OCI-LY1 (cell line): ENCODE data around the gene NACC1.

Experiments
- H2AFZ ChIP-seq: fragments of 200-600 bp; sonication (generic), shearing (Covaris generic); 2 replicates; pipeline ENCODE4 v1.6.0; 2014; ENCODE audit warnings: antibody characterized with exemption, mild to moderate bottlenecking, low read length
- H3F3A ChIP-seq: fragments of 200-600 bp; sonication (generic), shearing (Covaris generic); 2 replicates; pipeline ENCODE4 v1.6.0; 2014; ENCODE audit warnings: mild to moderate bottlenecking, antibody characterized with exemption, low read length, moderate library complexity; ENCODE audit not compliant: insufficient read depth
- H3K27ac ChIP-seq: fragments of 200-600 bp; sonication (generic); 2 replicates; pipeline ENCODE4 v1.5.1; 2014; ENCODE audit warnings: low read length, mixed run types, mild to moderate bottlenecking, low read depth; ENCODE audit not compliant: poor library complexity, severe bottlenecking
- H3K27me3 ChIP-seq: fragments of 200-600 bp; sonication (generic); 2 replicates; pipeline ENCODE4 v1.6.0; 2014; ENCODE audit warnings: antibody characterized with exemption, mild to moderate bottlenecking, low read length, moderate library complexity; ENCODE audit not compliant: insufficient read depth
- H3K36me3 ChIP-seq: fragments of 200-600 bp; sonication (generic); 2 replicates; pipeline ENCODE4 v1.6.1; 2014; ENCODE audit warnings: mild to moderate bottlenecking, antibody characterized with exemption, low read length, moderate library complexity, mixed read lengths; ENCODE audit not compliant: insufficient read depth
- H3K4me1 ChIP-seq: fragments of 200-600 bp; sonication (generic); 2 replicates; pipeline ENCODE4 v1.5.1; 2014; ENCODE audit warnings: mild to moderate bottlenecking, low read length, moderate library complexity; ENCODE audit not compliant: insufficient read depth, severe bottlenecking
- H3K4me2 ChIP-seq: fragments of 200-600 bp; sonication (generic), shearing (Covaris generic); 2 replicates; pipeline ENCODE4 v1.6.1; 2014; ENCODE audit warnings: low read length
- H3K4me3 ChIP-seq: fragments of 200-600 bp; sonication (generic); 2 replicates; pipeline ENCODE4 v1.5.1; 2014; ENCODE audit warnings: low read length, low read depth, mild to moderate bottlenecking, mixed read lengths; ENCODE audit not compliant: poor library complexity, severe bottlenecking
- H3K79me2 ChIP-seq: fragments of 200-600 bp; shearing (Covaris generic); 2 replicates; pipeline ENCODE4 v1.6.1; 2016; ENCODE audit warnings: mixed run types, low read length, mixed read lengths; ENCODE audit not compliant: insufficient read depth
- H3K9ac ChIP-seq: fragments of 200-600 bp; sonication (generic), shearing (Covaris generic); 2 replicates; pipeline ENCODE4 v1.6.1; 2014; ENCODE audit warnings: mild to moderate bottlenecking, low read length, mixed read lengths
- H3K9me2 ChIP-seq: fragments of 200-600 bp; sonication (generic), shearing (Covaris generic); 2 replicates; pipeline ENCODE4 v1.6.1; 2014; ENCODE audit warnings: low read depth, mild to moderate bottlenecking, low read length, mixed read lengths
- H3K9me3 ChIP-seq: fragments of 200-600 bp; shearing (Covaris generic); 2 replicates; pipeline ENCODE4 v1.6.1; 2014; ENCODE audit warnings: low read length, mixed read lengths
- H4K20me1 ChIP-seq: fragments of 200-600 bp; sonication (generic), shearing (Covaris generic); 2 replicates; pipeline ENCODE4 v1.6.0; 2016; ENCODE audit warnings: mild to moderate bottlenecking, low read length; ENCODE audit not compliant: insufficient read depth
- CTCF ChIP-seq: fragments of 200-600 bp; sonication (generic), shearing (Covaris generic); IDR thresholded peaks from 2 replicates; pipeline ENCODE4 v1.5.1; 2017; ENCODE audit warnings: mild to moderate bottlenecking, antibody characterized with exemption, low read length, moderate library complexity, mixed read lengths
- EZH2 ChIP-seq: fragments of 200-600 bp; sonication (generic), shearing (Covaris generic); IDR thresholded peaks from 2 replicates; pipeline ENCODE4 v1.8.0; 2017; ENCODE audit warnings: borderline replicate concordance, mixed run types, mild to moderate bottlenecking, antibody characterized with exemption, low read length, moderate library complexity, mixed read lengths

Gene NACC1

GRCh38 chr19:13159713-13160112 lies 41.6 kb downstream of the NACC1 start:
- H3K9ac ChIP-seq, result no peak overlapping the region
- H3F3A ChIP-seq, result peaks cover 5% of the 10 kb centered on the region
- H3K27ac ChIP-seq, result no peak overlapping the region
- H3K79me2 ChIP-seq, result no peaks in the 10 kb centered on the region
- H3K9me2 ChIP-seq, result no peaks in the 10 kb centered on the region
- no peak overlapping the region for H3K4me2 ChIP-seq
- no peak overlapping the region for H2AFZ ChIP-seq
- H3K4me3 ChIP-seq, result no peak overlapping the region
- H3K4me1 ChIP-seq, result peaks cover 46% of the 10 kb centered on the region
- no peaks in the 10 kb centered on the region for H3K36me3 ChIP-seq
- H3K27me3 ChIP-seq, result no peaks in the 10 kb centered on the region; the same call in 1 of the 2 replicates
- TF ChIP-seq CTCF, result no peak
- TF ChIP-seq EZH2, result no peak
- no peaks in the 10 kb centered on the region for H3K9me3 ChIP-seq
- no peaks in the 10 kb centered on the region for H4K20me1 ChIP-seq

- Histone ChIP-seq H2AFZ (no peak overlapping the region), H3F3A (peaks cover 5% of the 10 kb centered on the region), H3K4me3 (no peak overlapping the region), H3K9ac (no peak overlapping the region), H3K4me1 (peaks cover 38% of the 10 kb centered on the region), H3K9me2 (no peaks in the 10 kb centered on the region), H3K79me2 (no peaks in the 10 kb centered on the region), H4K20me1 (no peaks in the 10 kb centered on the region), H3K9me3 (no peaks in the 10 kb centered on the region), H3K36me3 (no peaks in the 10 kb centered on the region), H3K4me2 (no peak overlapping the region), H3K27me3 (no peaks in the 10 kb centered on the region; the same call in 1 of the 2 replicates), H3K27ac (no peak overlapping the region)
- TF ChIP-seq CTCF, result no peak
- TF ChIP-seq EZH2, result no peak
These were observed 42.5 kb downstream of the NACC1 start for GRCh38 chr19:13160557-13160956.

- Histone ChIP-seq H3K36me3 (no peaks in the 10 kb centered on the region), H3K79me2 (no peaks in the 10 kb centered on the region), H3F3A (no peaks in the 10 kb centered on the region), H3K27me3 (no peaks in the 10 kb centered on the region), H3K27ac (peak overlapping the region; percentile 63), H3K9me2 (no peaks in the 10 kb centered on the region), H3K9me3 (no peaks in the 10 kb centered on the region), H3K9ac (peak overlapping the region; percentile 62), H3K4me2 (peak overlapping the region; percentile 87), H2AFZ (no peak overlapping the region), H3K4me3 (peak overlapping the region; percentile 61), H4K20me1 (no peaks in the 10 kb centered on the region), H3K4me1 (peaks cover 43% of the 10 kb centered on the region)
- TF ChIP-seq EZH2 (no peak), CTCF (no peak)
These were observed 44.9 kb downstream of the NACC1 start for GRCh38 chr19:13162724-13163608.
